Measurements from ENCODE around the gene TLL2. TPM values are rescaled to one million over a fixed set of nuclear protein-coding genes. Genes with fewer than 3 reads are reported as not detected.

The TLL2 gene
- not detected in 2 replicates for total RNA-seq (2011; cell fraction: chromatin; rRNA removed; ENCODE audit: low replicate concordance)
- not detected in 2 replicates for total RNA-seq (2011; cell fraction: nucleolus; rRNA removed)
- not detected in 2 replicates for total RNA-seq (2011; cell fraction: nucleoplasm; rRNA removed)
- not detected in 2 replicates for total RNA-seq (2014; rRNA removed)
- not detected in 2 replicates for total RNA-seq (2014; rRNA removed; fragmentation: Illumina TruSeq; extraction: Trizol)
- not detected in 2 replicates for total RNA-seq (2015; rRNA removed; fragmentation: Illumina TruSeq; extraction: Trizol)
- 0.09 TPM in 1 of 2 replicates, not detected in the other for total RNA-seq (2021)
- not detected in 2 replicates for polyA plus RNA-seq (2011; rRNA removed)
- 0.01 and 0.06 TPM in 2 replicates for polyA plus RNA-seq (2011; cell fraction: cytosol; rRNA removed)
- polyA plus RNA-seq (2011; cell fraction: nucleus; rRNA removed), result 0.03 TPM in 1 of 2 replicates, not detected in the other
- polyA plus RNA-seq (2012), result not detected in 2 replicates
- not detected in 2 replicates for polyA plus RNA-seq (2014; fragmentation: Illumina TruSeq; extraction: Trizol)
- polyA plus RNA-seq (2014; fragmentation: Nextera tagmentation; extraction: Ambion mirVana), result not detected
- polyA plus RNA-seq (2014; rRNA removed), result not detected in 2 replicates
- polyA minus RNA-seq (2011; rRNA and poly(A)+ RNA removed), result 0.18 TPM in 1 of 2 replicates, not detected in the other
- polyA minus RNA-seq (2011; cell fraction: cytosol; rRNA and poly(A)+ RNA removed), result not detected in 2 replicates
- polyA minus RNA-seq (2011; cell fraction: nucleus; rRNA and poly(A)+ RNA removed), result not detected in 2 replicates
- percentile 17 among the genes with signal in this experiment for Bru-seq, nascent RNA
- percentile 35 among the genes with signal in this experiment for BruChase-seq, experiment 1, labeled RNA remaining after a 2-hour chase
- percentile 35 among the genes with signal in this experiment for BruChase-seq, experiment 2, labeled RNA remaining after a 6-hour chase
- long read RNA-seq, experiment 1, result 0 reads
- long read RNA-seq, experiment 2, result 0 reads
- long read RNA-seq, experiment 3, result 0 reads

DNA sequence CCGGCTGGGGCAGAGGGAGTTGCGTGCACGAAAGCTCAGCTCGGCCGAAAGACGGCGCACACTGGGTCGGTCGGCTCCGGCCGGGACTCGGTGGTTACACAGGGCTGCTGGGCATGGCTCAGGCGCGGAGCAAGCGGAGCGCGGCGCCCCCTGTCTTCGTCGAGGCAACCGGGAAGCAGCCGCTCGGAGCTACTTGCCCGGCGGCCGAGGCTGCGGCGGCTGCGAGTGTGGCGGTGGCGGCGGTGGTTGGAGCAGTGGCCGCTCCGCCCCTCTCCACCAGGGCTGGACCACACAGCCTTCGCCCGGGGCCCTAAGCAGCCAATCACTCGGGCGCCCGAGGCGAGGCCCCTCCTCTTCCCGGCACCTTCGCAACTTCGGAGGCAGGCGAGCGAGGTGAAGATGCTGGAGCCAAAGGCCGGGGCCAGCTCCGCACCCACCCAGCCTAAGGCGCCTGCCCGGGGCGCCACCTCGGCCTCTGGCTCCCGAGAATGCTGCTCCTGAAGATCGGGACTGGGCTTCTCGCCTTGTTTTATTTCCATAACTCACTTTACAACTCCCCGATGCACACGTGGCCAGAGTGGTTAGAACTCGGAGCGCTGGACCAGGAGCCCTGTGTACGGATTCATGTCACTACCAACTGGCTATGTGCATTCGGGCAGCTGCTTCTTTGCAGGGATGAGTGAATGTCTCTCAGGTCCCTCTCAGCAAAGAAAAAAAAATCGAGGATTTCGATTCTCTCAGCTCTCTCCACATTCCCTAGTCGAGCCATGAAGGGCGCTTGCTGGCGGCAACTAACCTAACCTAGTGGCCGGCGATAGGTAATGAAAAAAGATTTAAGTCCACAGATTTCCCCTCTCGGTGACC is at the start of gene TLL2:
Gene TLL2, minus strand, starts transcription at position 229 of the 864 bp plus-strand sequence. CDS start 241 bp downstream, outside the sequence.
- BruUV-seq (replicated peaks), result no TSS peak
- Histone ChIP-seq H3K9ac (ENCODE audit: insufficient read depth in 1 of 2, low read depth in 2 of 2, low read length in 2 of 2) (peak within 1 kb of the TSS in 1 of 2 experiments; percentile 79; a peak in 2 of 4 replicates), H3K79me2 (ENCODE audit: control insufficient read depth, insufficient read depth, low read length) (no peaks in the 10 kb centered on the region), H4K20me1 (replicated peaks; ENCODE audit: control insufficient read depth, insufficient read depth, low read length) (0 out of 2 replicates have a peak, but pooled peaks cover 8% of the 10 kb centered on the region), H3K4me2 (ENCODE audit: insufficient read depth, low read length) (peak within 1 kb of the TSS; percentile 63), H3K27ac (ENCODE audit: extremely low read depth, low read depth, low read length) (no peak within 1 kb of the TSS), H3K9me1 (ENCODE audit: control insufficient read depth, insufficient read depth, low read length) (no peaks in the 10 kb centered on the region), H3K4me1 (replicated peaks in 1 of 2; ENCODE audit: control insufficient read depth in 2 of 2, insufficient read depth in 2 of 2, low read length in 2 of 2) (peaks cover 4 to 21% of the 10 kb centered on the region in 2 experiments; a peak in 4 of 5 replicates), H3K36me3 (ENCODE audit: control insufficient read depth, insufficient read depth, low read length) (no peaks in the 10 kb centered on the region), H2AFZ (ENCODE audit: low read depth, low read length) (peak within 1 kb of the TSS; percentile 55; the same call in 1 of the 2 replicates), H3K4me3 (peak within 1 kb of the TSS; percentile 31), H3K27me3 (ENCODE audit: control insufficient read depth in 2 of 2, insufficient read depth in 2 of 2, low read length in 2 of 2) (peaks cover 0 to 30% of the 10 kb centered on the region in 2 experiments; a peak in 3 of 5 replicates), H3K9me3 (replicated peaks; ENCODE audit: control insufficient read depth, insufficient read depth, low read depth, low read length) (no peaks in the 10 kb centered on the region)
- 2% methylated on average over 21 of the region's 68 CpGs for WGBS (ENCODE audit: insufficient coverage, low coverage, missing lambda C conversion rate)
- ChIA-PET POLR2A (interaction anchor here (0.6 to 0.8 kb wide), 3 partner anchors 23 to 597 kb away, joined by 3 read pairs; no protein-coding TSS in a partner anchor), CTCF (ENCODE audit: low intra/inter-chr PET ratio) (no interaction called here)
- DNase-seq (ENCODE audit: extremely low read depth in 1 of 4, low spot score in 3 of 4) (peak; percentile 69 to 86 (median 81)), ATAC-seq (peak; percentile 92), FAIRE-seq (no peak)
- in situ Hi-C loops (cut with MboI) (no loop called here), intact Hi-C loops (cut with micrococcal nuclease) (loop anchor here (5.0 to 10.0 kb wide), 2 partner anchors 101 to 117 kb away; no protein-coding TSS in a partner anchor)
- TF ChIP-seq, protein P1, sequence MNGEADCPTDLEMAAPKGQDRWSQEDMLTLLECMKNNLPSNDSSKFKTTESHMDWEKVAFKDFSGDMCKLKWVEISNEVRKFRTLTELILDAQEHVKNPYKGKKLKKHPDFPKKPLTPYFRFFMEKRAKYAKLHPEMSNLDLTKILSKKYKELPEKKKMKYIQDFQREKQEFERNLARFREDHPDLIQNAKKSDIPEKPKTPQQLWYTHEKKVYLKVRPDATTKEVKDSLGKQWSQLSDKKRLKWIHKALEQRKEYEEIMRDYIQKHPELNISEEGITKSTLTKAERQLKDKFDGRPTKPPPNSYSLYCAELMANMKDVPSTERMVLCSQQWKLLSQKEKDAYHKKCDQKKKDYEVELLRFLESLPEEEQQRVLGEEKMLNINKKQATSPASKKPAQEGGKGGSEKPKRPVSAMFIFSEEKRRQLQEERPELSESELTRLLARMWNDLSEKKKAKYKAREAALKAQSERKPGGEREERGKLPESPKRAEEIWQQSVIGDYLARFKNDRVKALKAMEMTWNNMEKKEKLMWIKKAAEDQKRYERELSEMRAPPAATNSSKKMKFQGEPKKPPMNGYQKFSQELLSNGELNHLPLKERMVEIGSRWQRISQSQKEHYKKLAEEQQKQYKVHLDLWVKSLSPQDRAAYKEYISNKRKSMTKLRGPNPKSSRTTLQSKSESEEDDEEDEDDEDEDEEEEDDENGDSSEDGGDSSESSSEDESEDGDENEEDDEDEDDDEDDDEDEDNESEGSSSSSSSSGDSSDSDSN (IDR thresholded peaks at IDR 0.05; ENCODE audit: borderline replicate concordance in 1 of 2, low read depth in 2 of 2, low read length in 2 of 2), result peak; percentile 61 to 86; a peak in 3 of 4 replicates
- TF ChIP-seq ZNF445 (CRISPR knock-in tag; IDR thresholded peaks at IDR 0.05; ENCODE audit: low read depth), result no peak
- no peak for TF ChIP-seq FOSL1 (tag; conservative IDR thresholded peaks at IDR 0.05)
- 0 out of 2 replicates have a peak, but pooled peaks have one; percentile 51 for TF ChIP-seq ZNF12 (CRISPR knock-in tag; IDR thresholded peaks at IDR 0.05)
- no peak for TF ChIP-seq SMARCE1 (IDR thresholded peaks at IDR 0.05)
- TF ChIP-seq NCOA4 (IDR thresholded peaks at IDR 0.05; ENCODE audit: partially characterized antibody), result no peak
- TF ChIP-seq RBFOX2 (IDR thresholded peaks at IDR 0.05; ENCODE audit: low read depth, low read length), result peak; percentile 31; the same call in 1 of the 2 replicates
- no peak for TF ChIP-seq NCOA6 (IDR thresholded peaks at IDR 0.05)
- TF ChIP-seq, protein P2, sequence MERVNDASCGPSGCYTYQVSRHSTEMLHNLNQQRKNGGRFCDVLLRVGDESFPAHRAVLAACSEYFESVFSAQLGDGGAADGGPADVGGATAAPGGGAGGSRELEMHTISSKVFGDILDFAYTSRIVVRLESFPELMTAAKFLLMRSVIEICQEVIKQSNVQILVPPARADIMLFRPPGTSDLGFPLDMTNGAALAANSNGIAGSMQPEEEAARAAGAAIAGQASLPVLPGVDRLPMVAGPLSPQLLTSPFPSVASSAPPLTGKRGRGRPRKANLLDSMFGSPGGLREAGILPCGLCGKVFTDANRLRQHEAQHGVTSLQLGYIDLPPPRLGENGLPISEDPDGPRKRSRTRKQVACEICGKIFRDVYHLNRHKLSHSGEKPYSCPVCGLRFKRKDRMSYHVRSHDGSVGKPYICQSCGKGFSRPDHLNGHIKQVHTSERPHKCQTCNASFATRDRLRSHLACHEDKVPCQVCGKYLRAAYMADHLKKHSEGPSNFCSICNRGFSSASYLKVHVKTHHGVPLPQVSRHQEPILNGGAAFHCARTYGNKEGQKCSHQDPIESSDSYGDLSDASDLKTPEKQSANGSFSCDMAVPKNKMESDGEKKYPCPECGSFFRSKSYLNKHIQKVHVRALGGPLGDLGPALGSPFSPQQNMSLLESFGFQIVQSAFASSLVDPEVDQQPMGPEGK (CRISPR knock-in tag; IDR thresholded peaks at IDR 0.05; ENCODE audit: borderline replicate concordance), result no peak

Data from K562 (cell line).